GM12891 (cell line): ENCODE results near the gene METTL6.

Experiments
- DNase-seq: peaks from one replicate; pipeline ENCODE4 v3.0.0; 2011; ENCODE audit warnings: low spot score; ENCODE audit not compliant: insufficient read length
- FAIRE-seq: peaks from 2 replicates; lab custom pipeline; 2011; peaks lifted over from hg19 to GRCh38; lab: Jason Lieb, UNC
- PAX5 ChIP-seq: IDR thresholded peaks from 2 replicates; pipeline ENCODE4 v1.6.1; 2011; ENCODE audit warnings: low read length, moderate library complexity, mild to moderate bottlenecking; ENCODE audit not compliant: insufficient read depth, severe bottlenecking
- POLR2A ChIP-seq: IDR thresholded peaks from 2 replicates; pipeline ENCODE4 v1.6.1; 2011; ENCODE audit warnings: low read depth, low read length, control low read depth
- POLR2AphosphoS5 ChIP-seq: IDR thresholded peaks from 2 replicates; pipeline ENCODE4 v1.6.1; 2011; ENCODE audit warnings: low read depth, low read length, control low read depth
- POU2F2 ChIP-seq: IDR thresholded peaks from 2 replicates; pipeline ENCODE4 v1.6.1; 2011; ENCODE audit warnings: low read depth, mild to moderate bottlenecking, control low read depth, low read length, moderate library complexity
- SPI1 ChIP-seq: IDR thresholded peaks from 2 replicates; pipeline ENCODE4 v1.6.1; 2011; ENCODE audit warnings: low read depth, low read length, control low read depth
- TAF1 ChIP-seq: IDR thresholded peaks from 2 replicates; pipeline ENCODE4 v1.6.1; 2011; ENCODE audit warnings: low read depth, low read length, control low read depth

METTL6 gene

GRCh38 chr3:15451216-15452113 is 24.1 kb upstream of the METTL6 start:
- no peak for FAIRE-seq
- no peak for TF ChIP-seq PAX5
- TF ChIP-seq TAF1: no peak
- no peak for TF ChIP-seq POLR2A
- no peak for TF ChIP-seq POLR2AphosphoS5
- TF ChIP-seq POU2F2: no peak
- TF ChIP-seq SPI1: no peak
- DNase-seq: no peak

- TF ChIP-seq SPI1 (no peak), PAX5 (no peak), POU2F2 (no peak), POLR2AphosphoS5 (no peak), POLR2A (no peak), TAF1 (no peak)
- DNase-seq (no peak), FAIRE-seq (no peak)
These were observed 23.3 kb upstream of the METTL6 start for GRCh38 chr3:15450438-15451215.

- FAIRE-seq: no peak
- DNase-seq: no peak
- TF ChIP-seq POU2F2 (no peak), POLR2A (no peak)
These were observed 22.3 kb upstream of the METTL6 start for GRCh38 chr3:15449489-15450224.

- no peak for TF ChIP-seq POLR2AphosphoS5
- FAIRE-seq: no peak
- DNase-seq: no peak
These were observed 16.6 kb upstream of the METTL6 start for GRCh38 chr3:15443826-15444524.

GRCh38 chr3:15440891-15441290 is 13.5 kb upstream of the METTL6 start:
- DNase-seq (no peak), FAIRE-seq (no peak)
- TF ChIP-seq SPI1 (no peak), POLR2A (no peak), POLR2AphosphoS5 (no peak), TAF1 (no peak), PAX5 (no peak), POU2F2 (no peak)

GRCh38 chr3:15439476-15439875 is 12.1 kb upstream of the METTL6 start:
- no peak for TF ChIP-seq PAX5
- TF ChIP-seq TAF1: no peak
- TF ChIP-seq SPI1: no peak
- TF ChIP-seq POLR2AphosphoS5: no peak
- TF ChIP-seq POLR2A: no peak
- no peak for TF ChIP-seq POU2F2
- FAIRE-seq (no peak), DNase-seq (no peak)

GRCh38 chr3:15438983-15439382 is 11.6 kb upstream of the METTL6 start:
- FAIRE-seq: no peak
- TF ChIP-seq POLR2A: no peak
- no peak for TF ChIP-seq POU2F2
- no peak for TF ChIP-seq PAX5
- no peak for DNase-seq

GRCh38 chr3:15436246-15436645 is 8.9 kb upstream of the METTL6 start:
- no peak for FAIRE-seq
- no peak for DNase-seq
- TF ChIP-seq POU2F2 (no peak), SPI1 (no peak), POLR2AphosphoS5 (no peak), POLR2A (no peak), PAX5 (no peak), TAF1 (no peak)

GRCh38 chr3:15434756-15435155 is 7.4 kb upstream of the METTL6 start:
- no peak for FAIRE-seq
- DNase-seq: no peak
- TF ChIP-seq POLR2A: no peak
- no peak for TF ChIP-seq POLR2AphosphoS5
- TF ChIP-seq POU2F2: no peak
- TF ChIP-seq PAX5: no peak
- TF ChIP-seq TAF1: no peak
- TF ChIP-seq SPI1: no peak
